ENCODE data around the gene FOXK2. TPM values are rescaled to one million over a fixed set of nuclear protein-coding genes. Genes with fewer than 3 reads are reported as not detected.
"Not testable (repeated sequence)": the region's sequence is repeated elsewhere in the genome, so short reads cannot be mapped to it uniquely, and the experiment has no call there.

Gene FOXK2
- total and polyA plus RNA-seq, 5 donors from 2014 or later = 2.2 to 55.6 (median 4.2) TPM

GRCh38 chr17:82511642-82512041 lies 7.9 kb upstream of the FOXK2 start:
- H3K9me3 Mint-ChIP-seq; H3K9me3 ChIP-seq (ENCODE audit: control insufficient read depth in 2 of 2, low read length in 2 of 2); H3K36me3 Mint-ChIP-seq; ATAC-seq (ENCODE audit: low read depth in 2 of 2); H3K27ac Mint-ChIP-seq; H3K36me3 ChIP-seq (ENCODE audit: control insufficient read depth, insufficient read depth, low read length); H3K27me3 ChIP-seq (ENCODE audit: control insufficient read depth, insufficient read depth, low read length); H3K4me1 Mint-ChIP-seq; H3K27ac ChIP-seq (ENCODE audit: insufficient read depth, low read length, poor library complexity, severe bottlenecking); DNase-seq; H3K4me1 ChIP-seq (ENCODE audit: control insufficient read depth, insufficient read depth, low read length, poor library complexity, severe bottlenecking); H3K4me3 ChIP-seq (ENCODE audit: low read depth, low read length); H3K27me3 Mint-ChIP-seq: not testable (repeated sequence)
- peak overlapping the region in 1 of 4 donors; percentile 47 for H3K4me3 Mint-ChIP-seq

GRCh38 chr17:82513864-82514263 lies 5.7 kb upstream of the FOXK2 start:
- not testable (repeated sequence) for H3K4me3 Mint-ChIP-seq; H3K9me3 Mint-ChIP-seq; H3K4me3 ChIP-seq (ENCODE audit: low read depth, low read length); H3K36me3 ChIP-seq (ENCODE audit: control insufficient read depth, insufficient read depth, low read length); H3K4me1 Mint-ChIP-seq; ATAC-seq (ENCODE audit: low read depth in 2 of 2); H3K9me3 ChIP-seq (ENCODE audit: control insufficient read depth in 2 of 2, low read length in 2 of 2); H3K27me3 ChIP-seq (ENCODE audit: control insufficient read depth, insufficient read depth, low read length); DNase-seq; H3K4me1 ChIP-seq (ENCODE audit: control insufficient read depth, insufficient read depth, low read length, poor library complexity, severe bottlenecking); H3K27me3 Mint-ChIP-seq; H3K36me3 Mint-ChIP-seq; H3K27ac ChIP-seq (ENCODE audit: insufficient read depth, low read length, poor library complexity, severe bottlenecking); H3K27ac Mint-ChIP-seq

GRCh38 chr17:82517230-82517865 lies 2.2 kb upstream of the FOXK2 start:
- H3K4me1 ChIP-seq (ENCODE audit: control insufficient read depth, insufficient read depth, low read length, poor library complexity, severe bottlenecking) = peaks cover 21% of the 10 kb centered on the region
- Mint-ChIP-seq H3K36me3 (no peaks in the 10 kb centered on the region), H3K4me1 (peaks cover 0 to 18% (median 10%) of the 10 kb centered on the region in 4 donors), H3K27ac (no peak overlapping the region), H3K4me3 (peak overlapping the region in 2 of 4 donors; percentile 75 to 82), H3K9me3 (no peaks in the 10 kb centered on the region), H3K27me3 (no peaks in the 10 kb centered on the region)
- no peaks in the 10 kb centered on the region for H3K9me3 ChIP-seq (ENCODE audit: control insufficient read depth in 2 of 2, low read length in 2 of 2)
- no peaks in the 10 kb centered on the region for H3K36me3 ChIP-seq (ENCODE audit: control insufficient read depth, insufficient read depth, low read length)
- no peaks in the 10 kb centered on the region for H3K27me3 ChIP-seq (ENCODE audit: control insufficient read depth, insufficient read depth, low read length)
- H3K27ac ChIP-seq (ENCODE audit: insufficient read depth, low read length, poor library complexity, severe bottlenecking) = no peak overlapping the region
- DNase-seq (no peak), ATAC-seq (ENCODE audit: low read depth in 2 of 2) (no peak)
- H3K4me3 ChIP-seq (ENCODE audit: low read depth, low read length) = no peak overlapping the region

GRCh38 chr17:82519971-82520903 lies 705 bp downstream of the FOXK2 start:
- Histone ChIP-seq H3K27me3 (ENCODE audit: control insufficient read depth, insufficient read depth, low read length) (no peaks in the 10 kb centered on the region), H3K36me3 (ENCODE audit: control insufficient read depth, insufficient read depth, low read length) (no peaks in the 10 kb centered on the region), H3K4me3 (ENCODE audit: low read depth, low read length) (peak overlapping the region; percentile 84), H3K4me1 (ENCODE audit: control insufficient read depth, insufficient read depth, low read length, poor library complexity, severe bottlenecking) (peaks cover 28% of the 10 kb centered on the region), H3K9me3 (ENCODE audit: control insufficient read depth in 2 of 2, low read length in 2 of 2) (no peaks in the 10 kb centered on the region), H3K27ac (ENCODE audit: insufficient read depth, low read length, poor library complexity, severe bottlenecking) (peak overlapping the region; percentile 67)
- H3K27me3 Mint-ChIP-seq = no peaks in the 10 kb centered on the region
- peak overlapping the region; percentile 64 to 85 (median 79) for H3K27ac Mint-ChIP-seq
- no peaks in the 10 kb centered on the region for H3K9me3 Mint-ChIP-seq
- DNase-seq (peak; percentile 25 to 58 (median 49)), ATAC-seq (ENCODE audit: low read depth in 2 of 2) (peak; percentile 8 to 15)
- no peaks in the 10 kb centered on the region for H3K36me3 Mint-ChIP-seq
- peak overlapping the region; percentile 85 to 98 (median 94) for H3K4me3 Mint-ChIP-seq
- peaks cover 0 to 42% (median 28%) of the 10 kb centered on the region in 4 donors for H3K4me1 Mint-ChIP-seq

GRCh38 chr17:82524540-82524939 lies 5.0 kb downstream of the FOXK2 start:
- peaks cover 44% of the 10 kb centered on the region for H3K4me1 ChIP-seq (ENCODE audit: control insufficient read depth, insufficient read depth, low read length, poor library complexity, severe bottlenecking)
- Mint-ChIP-seq H3K9me3 (no peaks in the 10 kb centered on the region), H3K4me1 (peaks cover 17 to 75% (median 55%) of the 10 kb centered on the region in 4 donors), H3K4me3 (peak overlapping the region; percentile 14 to 51 (median 34)), H3K36me3 (peaks cover 8% of the 10 kb centered on the region), H3K27me3 (no peaks in the 10 kb centered on the region), H3K27ac (peak overlapping the region in 2 of 3 donors; percentile 60 to 70)
- no peaks in the 10 kb centered on the region for H3K36me3 ChIP-seq (ENCODE audit: control insufficient read depth, insufficient read depth, low read length)
- no peaks in the 10 kb centered on the region for H3K27me3 ChIP-seq (ENCODE audit: control insufficient read depth, insufficient read depth, low read length)
- no peaks in the 10 kb centered on the region for H3K9me3 ChIP-seq (ENCODE audit: control insufficient read depth in 2 of 2, low read length in 2 of 2)
- no peak overlapping the region for H3K27ac ChIP-seq (ENCODE audit: insufficient read depth, low read length, poor library complexity, severe bottlenecking)
- no peak overlapping the region for H3K4me3 ChIP-seq (ENCODE audit: low read depth, low read length)
- ATAC-seq (ENCODE audit: low read depth in 2 of 2) (no peak), DNase-seq (no peak)

GRCh38 chr17:82525712-82526111 lies 6.2 kb downstream of the FOXK2 start:
- no peak overlapping the region for H3K4me3 ChIP-seq (ENCODE audit: low read depth, low read length)
- no peaks in the 10 kb centered on the region for H3K36me3 ChIP-seq (ENCODE audit: control insufficient read depth, insufficient read depth, low read length)
- H3K27me3 ChIP-seq (ENCODE audit: control insufficient read depth, insufficient read depth, low read length) = no peaks in the 10 kb centered on the region
- Mint-ChIP-seq H3K9me3 (no peaks in the 10 kb centered on the region), H3K36me3 (peaks cover 8% of the 10 kb centered on the region), H3K4me1 (peaks cover 17 to 81% (median 59%) of the 10 kb centered on the region in 4 donors), H3K4me3 (peak overlapping the region in 1 of 4 donors; percentile 82), H3K27ac (peak overlapping the region in 2 of 3 donors; percentile 12 to 89), H3K27me3 (no peaks in the 10 kb centered on the region)
- H3K9me3 ChIP-seq (ENCODE audit: control insufficient read depth in 2 of 2, low read length in 2 of 2) = no peaks in the 10 kb centered on the region
- DNase-seq (no peak), ATAC-seq (ENCODE audit: low read depth in 2 of 2) (no peak)
- no peak overlapping the region for H3K27ac ChIP-seq (ENCODE audit: insufficient read depth, low read length, poor library complexity, severe bottlenecking)
- peaks cover 42% of the 10 kb centered on the region for H3K4me1 ChIP-seq (ENCODE audit: control insufficient read depth, insufficient read depth, low read length, poor library complexity, severe bottlenecking)

GRCh38 chr17:82527898-82528297 lies 8.4 kb downstream of the FOXK2 start:
- ATAC-seq (ENCODE audit: low read depth in 2 of 2) = no peak
- no peaks in the 10 kb centered on the region for H3K27me3 Mint-ChIP-seq
- Histone ChIP-seq H3K27ac (ENCODE audit: insufficient read depth, low read length, poor library complexity, severe bottlenecking) (no peak overlapping the region), H3K4me3 (ENCODE audit: low read depth, low read length) (no peak overlapping the region), H3K36me3 (ENCODE audit: control insufficient read depth, insufficient read depth, low read length) (no peaks in the 10 kb centered on the region), H3K4me1 (ENCODE audit: control insufficient read depth, insufficient read depth, low read length, poor library complexity, severe bottlenecking) (peaks cover 39% of the 10 kb centered on the region), H3K27me3 (ENCODE audit: control insufficient read depth, insufficient read depth, low read length) (no peaks in the 10 kb centered on the region), H3K9me3 (ENCODE audit: control insufficient read depth in 2 of 2, low read length in 2 of 2) (no peaks in the 10 kb centered on the region)
- peak overlapping the region in 1 of 3 donors; percentile 68 for H3K27ac Mint-ChIP-seq
- peak overlapping the region in 1 of 4 donors; percentile 9 for H3K4me3 Mint-ChIP-seq
- H3K4me1 Mint-ChIP-seq = peaks cover 22 to 70% (median 58%) of the 10 kb centered on the region in 4 donors
- peaks cover 12% of the 10 kb centered on the region for H3K36me3 Mint-ChIP-seq
- H3K9me3 Mint-ChIP-seq = no peaks in the 10 kb centered on the region
- no peak for DNase-seq

Data from CD4-positive, CD25-positive, alpha-beta regulatory T cell (primary cell).